Endothelial cell of umbilical vein (primary cell): ENCODE data around the gene CALN1.

Experiments used
- EZH2 ChIP-seq: IDR thresholded peaks from 2 replicates; pipeline ENCODE4 v1.6.1; 2012; ENCODE audit warnings: borderline replicate concordance, low read depth, mild to moderate bottlenecking, moderate library complexity, low read length, inconsistent platforms; ENCODE audit not compliant: severe bottlenecking
- MYC ChIP-seq: IDR thresholded peaks from one replicate; pipeline ENCODE4 v1.6.1; 2011; ENCODE audit warnings: mild to moderate bottlenecking, low read depth, low read length
- POLR2A ChIP-seq: IDR thresholded peaks from 2 replicates; pipeline ENCODE4 v1.6.1; 2012; ENCODE audit warnings: low read depth, mild to moderate bottlenecking, control low read depth, low read length
- POLR2AphosphoS5 ChIP-seq: IDR thresholded peaks from 2 replicates; pipeline ENCODE4 v1.6.1; 2012; ENCODE audit warnings: low read depth, mild to moderate bottlenecking, control low read depth, low read length, moderate library complexity; ENCODE audit not compliant: insufficient read depth
- TF ChIP-seq, protein P1 (sequence below), 2 donors: IDR thresholded peaks; 1 replicate in 1 of 2; 2 replicates in 1 of 2; pipeline ENCODE4 v1.5.1; 2011; ENCODE audit warnings: low read length in 2 of 2, mild to moderate bottlenecking in 2 of 2, moderate library complexity in 2 of 2, control low read depth in 1 of 2, inconsistent platforms in 1 of 2, low read depth in 1 of 2; ENCODE audit not compliant: insufficient read depth in 1 of 2; ENCODE audit errors: extremely low read depth in 1 of 2

- TF ChIP-seq, protein P1, sequence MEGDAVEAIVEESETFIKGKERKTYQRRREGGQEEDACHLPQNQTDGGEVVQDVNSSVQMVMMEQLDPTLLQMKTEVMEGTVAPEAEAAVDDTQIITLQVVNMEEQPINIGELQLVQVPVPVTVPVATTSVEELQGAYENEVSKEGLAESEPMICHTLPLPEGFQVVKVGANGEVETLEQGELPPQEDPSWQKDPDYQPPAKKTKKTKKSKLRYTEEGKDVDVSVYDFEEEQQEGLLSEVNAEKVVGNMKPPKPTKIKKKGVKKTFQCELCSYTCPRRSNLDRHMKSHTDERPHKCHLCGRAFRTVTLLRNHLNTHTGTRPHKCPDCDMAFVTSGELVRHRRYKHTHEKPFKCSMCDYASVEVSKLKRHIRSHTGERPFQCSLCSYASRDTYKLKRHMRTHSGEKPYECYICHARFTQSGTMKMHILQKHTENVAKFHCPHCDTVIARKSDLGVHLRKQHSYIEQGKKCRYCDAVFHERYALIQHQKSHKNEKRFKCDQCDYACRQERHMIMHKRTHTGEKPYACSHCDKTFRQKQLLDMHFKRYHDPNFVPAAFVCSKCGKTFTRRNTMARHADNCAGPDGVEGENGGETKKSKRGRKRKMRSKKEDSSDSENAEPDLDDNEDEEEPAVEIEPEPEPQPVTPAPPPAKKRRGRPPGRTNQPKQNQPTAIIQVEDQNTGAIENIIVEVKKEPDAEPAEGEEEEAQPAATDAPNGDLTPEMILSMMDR (IDR thresholded peaks at IDR 0.05; ENCODE audit: extremely low read depth in 1 of 2, insufficient read depth in 1 of 2, low read depth in 1 of 2, low read length in 2 of 2), result no peak
- TF ChIP-seq POLR2AphosphoS5 (no peak), POLR2A (no peak), EZH2 (no peak), MYC (no peak)
Measured at GRCh38 chr7:72163271-72163670, 248.9 kb downstream of the CALN1 start.
